HepG2 (cell line): ENCODE measurements around the gene LBX2. TPM values are rescaled to one million over a fixed set of nuclear protein-coding genes. Genes with fewer than 3 reads are reported as not detected.

Source experiments
- ARID3A ChIP-seq: IDR thresholded peaks from 2 replicates; pipeline ENCODE4 v1.6.1; 2012; ENCODE audit warnings: low read depth, low read length, improper control_type of control experiment
- CTCF ChIP-seq: sonication (generic); formaldehyde crosslinking; IDR thresholded peaks from 2 replicates; pipeline ENCODE4 v1.5.0; 2020; ENCODE audit warnings: mild to moderate bottlenecking, missing genetic modification reagents, moderate library complexity
- FOXO4 ChIP-seq: sonication (generic); formaldehyde crosslinking; conservative IDR thresholded peaks from 2 replicates; pipeline ENCODE4 v1.8.1; 2023; ENCODE audit warnings: missing genetic modification reagents
- HHEX ChIP-seq: IDR thresholded peaks from 2 replicates; pipeline ENCODE4 v1.6.1; 2016; ENCODE audit warnings: control low read depth
- KDM5A ChIP-seq: fragments of 200-600 bp; sonication (generic); IDR thresholded peaks from 2 replicates; pipeline ENCODE4 v1.7.0; 2018; ENCODE audit warnings: antibody characterized with exemption, mild to moderate bottlenecking, low read length, borderline replicate concordance
- LCORL ChIP-seq, 2 experiments: fragments of 450-650 bp in 1 of 2; sonication (generic) in 1 of 2; formaldehyde crosslinking in 1 of 2; IDR thresholded peaks; 2 replicates each; pipeline versions ENCODE4 v1.5.0 to v1.6.1; 2017 to 2020; ENCODE audit warnings: antibody characterized with exemption in 1 of 2, missing genetic modification reagents in 1 of 2
- MXD3 ChIP-seq: IDR thresholded peaks from 2 replicates; pipeline ENCODE4 v1.6.1; 2016; ENCODE audit warnings: mild to moderate bottlenecking, missing biosample characterization, missing genetic modification reagents
- ONECUT2 ChIP-seq: sonication (generic); formaldehyde crosslinking; IDR thresholded peaks from 2 replicates; pipeline ENCODE4 v1.4.0; 2020; ENCODE audit warnings: missing genetic modification reagents
- PITX1 ChIP-seq: sonication (generic); formaldehyde crosslinking; IDR thresholded peaks from 2 replicates; pipeline ENCODE4 v1.5.1; 2020; ENCODE audit warnings: mild to moderate bottlenecking, missing genetic modification reagents
- RCOR2 ChIP-seq: IDR thresholded peaks from 2 replicates; pipeline ENCODE4 v1.6.1; 2016; ENCODE audit warnings: missing biosample characterization, missing genetic modification reagents
- RFXAP ChIP-seq: sonication (generic); formaldehyde crosslinking; IDR thresholded peaks from 2 replicates; pipeline ENCODE4 v1.4.0; 2020; ENCODE audit warnings: missing genetic modification reagents, borderline replicate concordance
- SMARCC2 ChIP-seq: fragments of 450-650 bp; IDR thresholded peaks from 2 replicates; pipeline ENCODE4 v1.6.1; 2017; ENCODE audit warnings: antibody characterized with exemption, mild to moderate bottlenecking
- SMARCE1 ChIP-seq: fragments of 450-650 bp; IDR thresholded peaks from 2 replicates; pipeline ENCODE4 v1.6.1; 2017; ENCODE audit warnings: borderline replicate concordance
- TARDBP ChIP-seq: sonication (generic); formaldehyde crosslinking; IDR thresholded peaks from 2 replicates; pipeline ENCODE4 v1.8.0; 2022; ENCODE audit warnings: mild to moderate bottlenecking, missing genetic modification reagents
- THAP8 ChIP-seq: sonication (generic); formaldehyde crosslinking; IDR thresholded peaks from 2 replicates; pipeline ENCODE4 v1.5.1; 2020; ENCODE audit warnings: missing genetic modification reagents, mild to moderate bottlenecking, borderline replicate concordance
- U2AF2 ChIP-seq: fragments of 200-400 bp; formaldehyde crosslinking; IDR thresholded peaks from 2 replicates; pipeline ENCODE4 v1.6.1; 2017; ENCODE audit warnings: low read depth, mild to moderate bottlenecking, low read length
- ZNF574 ChIP-seq: sonication (generic); formaldehyde crosslinking; IDR thresholded peaks from 2 replicates; pipeline ENCODE4 v1.4.0; 2020; ENCODE audit warnings: missing genetic modification reagents
- ZNF598 ChIP-seq: sonication (generic); formaldehyde crosslinking; IDR thresholded peaks from 2 replicates; pipeline ENCODE4 v1.5.1; 2020; ENCODE audit warnings: mild to moderate bottlenecking, missing genetic modification reagents, borderline replicate concordance
- ZNF781 ChIP-seq: sonication (generic); formaldehyde crosslinking; IDR thresholded peaks from 2 replicates; pipeline ENCODE4 v1.5.1; 2020; ENCODE audit warnings: borderline replicate concordance, mild to moderate bottlenecking, missing genetic modification reagents; ENCODE audit errors: not compliant biosample characterization
- polyA plus RNA-seq, 8 experiments: library from polyadenylated mRNA; depleted of rRNA in 3 of 8; stranded (reverse) in 7 of 8; unstranded in 1 of 8; fragments of >200 nt; fragmentation: Illumina TruSeq in 4 of 8; extraction: Trizol in 4 of 8; gene quantifications; 2 replicates each; pipeline versions ENCODE4 v1.2.1 to v1.2.3, GENCODE V29; 2011 to 2016; ENCODE audit warnings: low read depth in 4 of 8, missing spikeins in 1 of 8, mixed read lengths in 1 of 8; ENCODE audit not compliant: insufficient read depth in 1 of 8
- total RNA-seq, 5 experiments: library from RNA; depleted of rRNA; stranded (reverse); fragments of >200 nt; fragmentation: Illumina TruSeq; extraction: Trizol; gene quantifications; 2 replicates each; pipeline ENCODE4 v1.2.3, GENCODE V29; 2016; ENCODE audit warnings: low read depth in 1 of 5

Gene LBX2
- total and polyA plus RNA-seq, 2 of the 13 experiments (the other 11 are each of a cell fraction or from before 2014, with no cell fraction given) = 6.4 to 8.1 TPM

GRCh38 chr2:74482801-74483674, 16.4 kb downstream of the LBX2 start, which contains the start of the genes CCDC142 and TTC31 (continued):
- TF ChIP-seq THAP8 (CRISPR knock-in tag) (peak; percentile 85; the same call in 1 of the 2 replicates), FOXO4 (CRISPR knock-in tag) (no peak; the same call in none of the 2 replicates), U2AF2 (no peak), ZNF574 (CRISPR knock-in tag) (peak; percentile 97), RCOR2 (CRISPR knock-in tag) (peak; percentile 16; the same call in 1 of the 2 replicates), ONECUT2 (CRISPR knock-in tag) (no peak), RFXAP (CRISPR knock-in tag) (peak; percentile 77; the same call in 1 of the 2 replicates), LCORL (IDR thresholded peaks at IDR 0.05) (no peak), LCORL (CRISPR knock-in tag; IDR thresholded peaks at IDR 0.05) (peak; percentile 83), SMARCE1 (no peak), ZNF598 (CRISPR knock-in tag) (no peak), KDM5A (peak; percentile 99), CTCF (CRISPR knock-in tag) (peak; percentile 99), MXD3 (CRISPR knock-in tag) (peak; percentile 89), TARDBP (CRISPR knock-in tag) (peak; percentile 98), SMARCC2 (no peak), ZNF781 (CRISPR knock-in tag) (peak; percentile 60), HHEX (CRISPR knock-in tag) (peak; percentile 58; the same call in 1 of the 2 replicates), ARID3A (peak; percentile 80), PITX1 (CRISPR knock-in tag) (peak; percentile 86)
